ENCODE data around the gene SLC9A3.
A peak's percentile ranks its signal among the peaks of the same experiment; 100 is the strongest.

Gene SLC9A3

DNA sequence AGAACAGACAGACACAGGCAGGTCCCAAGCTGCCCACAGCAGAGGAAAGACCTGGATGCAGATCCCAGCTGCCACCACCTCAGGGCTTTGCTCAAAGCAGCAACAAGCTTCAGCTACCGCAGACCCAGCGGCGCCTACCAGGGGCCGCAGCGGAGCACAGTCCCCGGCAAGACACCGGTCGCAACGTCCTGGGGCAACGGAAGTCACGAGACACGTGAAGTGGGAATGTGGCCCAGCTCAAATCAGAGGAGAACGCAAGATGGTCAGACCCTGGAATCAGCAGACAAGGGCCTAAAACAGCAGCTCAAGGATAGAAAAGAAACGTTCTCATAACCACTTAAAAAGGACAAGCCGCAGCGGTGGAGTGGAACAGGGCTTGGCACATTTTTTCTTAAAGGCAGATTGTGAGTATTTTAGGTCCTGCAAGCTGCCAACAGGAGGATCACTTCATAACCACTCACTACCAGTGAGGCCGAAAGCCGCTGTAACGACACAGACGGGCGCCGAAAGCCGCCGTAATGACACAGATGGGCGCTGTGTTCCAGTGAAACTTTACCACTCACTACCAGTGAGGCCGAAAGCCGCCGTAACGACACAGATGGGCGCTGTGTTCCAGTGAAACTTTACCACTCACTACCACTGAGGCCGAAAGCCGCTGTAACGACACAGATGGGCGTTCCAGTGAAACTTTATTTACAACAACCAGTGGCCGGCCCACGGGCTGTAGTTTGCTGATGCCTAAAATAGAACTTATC, 21.7 kb downstream of the SLC9A3 start:
- no peak for DNase-seq

DNA sequence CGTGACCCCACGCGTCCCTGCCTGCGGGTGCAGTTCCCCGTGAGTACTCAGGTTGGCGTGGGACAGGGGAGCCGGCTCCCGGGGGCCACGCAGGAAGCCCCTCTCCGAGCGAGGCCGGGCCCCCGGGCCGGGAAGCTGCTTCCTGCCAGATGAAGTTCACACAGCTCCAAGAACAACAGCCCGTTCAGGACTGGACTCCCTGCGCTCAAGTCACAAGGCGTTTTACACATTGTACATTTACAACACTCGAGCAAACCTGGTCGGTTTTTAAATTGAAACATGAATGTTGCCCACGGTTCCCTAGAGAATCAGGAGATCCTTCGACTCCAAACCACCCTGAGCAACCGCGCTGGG, 22.4 kb downstream of the SLC9A3 start:
- DNase-seq: no peak

DNA sequence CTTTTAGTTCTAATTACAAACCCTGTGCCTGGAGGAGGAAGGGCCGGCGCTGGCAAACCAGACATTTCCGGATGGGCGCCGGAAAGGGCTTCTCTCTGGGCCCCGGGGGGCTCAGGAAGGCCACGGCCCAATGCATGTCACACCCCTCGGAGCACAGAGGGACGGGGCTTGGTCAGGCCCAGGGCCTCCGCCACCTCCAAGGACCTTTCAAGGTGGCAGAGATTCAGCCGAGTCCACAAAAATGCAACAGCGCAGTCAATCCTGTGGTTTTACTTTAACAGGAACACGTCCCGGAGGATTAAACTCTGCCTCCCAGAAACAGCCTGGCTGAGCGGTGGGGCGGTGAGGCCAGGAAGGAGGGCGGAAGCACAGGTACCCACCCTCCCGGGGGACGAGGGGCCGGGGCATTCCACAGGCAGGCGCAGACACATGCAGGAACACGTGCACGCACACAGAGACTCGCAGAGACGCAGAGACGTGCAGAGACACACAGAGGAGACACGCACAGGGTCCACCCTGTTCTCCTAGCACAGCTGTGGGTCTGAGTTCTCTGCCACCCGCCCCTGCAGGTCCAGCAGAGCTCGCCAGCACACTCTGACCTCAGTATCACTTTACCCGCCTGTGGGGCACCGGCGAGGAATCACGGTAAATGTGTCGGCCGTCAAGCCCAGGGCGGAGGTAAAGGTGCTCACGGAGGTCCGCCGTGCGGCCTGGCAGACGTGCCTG, 23.0 kb downstream of the SLC9A3 start:
- no peak for DNase-seq

DNA sequence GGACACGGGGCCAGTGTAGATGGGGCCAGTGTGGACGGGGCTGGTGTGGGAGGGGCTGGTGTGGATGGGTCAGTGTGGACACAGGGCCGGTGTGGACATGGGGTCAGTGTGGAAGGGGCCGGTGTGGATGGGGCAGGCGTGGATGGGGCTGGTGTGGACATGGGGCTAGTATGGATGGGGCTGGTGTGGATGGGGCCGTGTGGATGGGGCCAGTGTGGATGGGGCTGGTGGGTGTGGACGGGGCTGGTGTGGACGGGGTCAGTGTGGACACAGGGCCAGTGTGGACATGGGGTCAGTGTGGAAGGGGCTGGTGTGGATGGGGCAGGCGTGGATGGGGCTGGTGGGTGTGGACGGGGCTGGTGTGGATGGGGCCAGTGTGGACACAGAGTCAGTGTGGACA, 23.8 kb downstream of the SLC9A3 start:
- DNase-seq: no peak

DNA sequence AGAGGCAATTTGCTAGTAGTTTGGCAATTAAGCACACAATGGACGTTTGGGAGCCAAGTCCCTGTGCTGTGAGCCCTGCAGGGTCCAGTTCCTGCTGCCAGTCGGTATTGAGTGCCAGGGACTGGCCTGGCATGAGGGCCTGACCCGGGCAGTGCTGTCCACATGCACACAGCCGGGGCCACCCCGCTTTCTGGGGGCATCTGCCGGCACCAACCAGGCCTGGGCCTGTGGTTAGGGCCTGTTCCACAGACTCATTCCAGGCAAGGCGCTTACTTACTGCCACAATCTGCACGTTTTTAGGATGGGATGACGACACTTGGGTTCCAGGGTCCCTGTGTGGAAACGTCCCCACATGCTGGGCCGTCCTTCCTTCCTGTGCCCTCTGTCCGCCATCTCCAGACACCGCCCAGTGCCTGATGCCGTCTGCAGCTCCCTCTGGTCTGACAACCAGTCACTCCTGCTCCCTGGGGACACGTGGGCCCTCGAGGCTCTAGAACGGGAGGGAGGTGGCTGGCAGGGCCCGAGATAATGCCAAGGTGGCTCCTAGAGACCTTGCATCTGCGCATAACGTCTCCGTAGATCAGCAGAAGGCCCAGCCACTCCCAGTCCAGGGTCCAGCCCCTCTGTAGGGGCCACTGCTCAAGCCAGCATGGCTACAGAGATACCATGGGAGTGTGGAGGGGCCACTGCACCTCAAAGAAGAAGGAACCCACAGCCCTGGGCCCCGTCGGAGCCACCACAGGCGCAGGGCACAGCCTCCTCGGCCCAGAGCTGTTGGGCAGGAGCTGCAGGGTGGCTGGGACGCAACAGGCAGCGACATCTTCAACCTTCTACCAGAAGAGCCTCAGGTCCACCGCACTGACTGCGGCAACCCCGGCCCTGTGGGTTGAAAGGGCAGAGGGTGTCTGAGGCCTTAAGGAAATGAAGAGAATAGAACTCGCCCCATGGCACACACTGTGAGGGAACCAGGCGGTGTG, 24.7 kb downstream of the SLC9A3 start:
- peak; percentile 34 for DNase-seq

DNA sequence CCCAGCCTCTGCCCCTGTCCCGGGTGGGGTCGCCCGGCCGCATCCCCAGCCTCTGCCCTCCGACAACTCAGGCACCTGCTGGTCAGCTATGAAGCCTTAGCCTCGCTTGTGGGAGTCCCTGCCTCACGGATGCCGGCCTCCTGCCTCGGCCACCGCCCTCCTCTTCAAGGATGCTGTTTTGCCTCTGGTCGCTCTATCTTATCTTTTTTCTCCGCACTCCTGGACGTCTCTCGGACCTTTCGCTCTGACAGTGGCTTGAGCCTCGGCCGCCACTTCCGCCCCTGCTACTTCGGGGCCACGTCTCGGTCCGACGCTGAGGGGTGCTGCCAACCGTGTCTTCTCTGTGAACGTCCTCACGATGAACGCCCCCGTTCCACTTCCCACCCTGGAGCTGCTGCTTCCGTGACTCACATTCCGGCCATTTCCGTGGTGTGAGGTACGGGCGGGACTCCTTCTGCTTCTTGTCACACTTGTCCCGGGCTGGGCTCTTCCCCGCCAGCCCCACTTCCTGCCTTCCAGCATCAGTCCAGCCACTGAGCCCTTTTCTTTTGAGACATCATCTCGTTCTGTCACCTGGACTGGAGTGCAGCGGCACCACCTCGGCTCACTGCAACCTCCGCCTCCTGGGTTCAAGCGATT, 26.3 kb downstream of the SLC9A3 start:
- DNase-seq: no peak

DNA sequence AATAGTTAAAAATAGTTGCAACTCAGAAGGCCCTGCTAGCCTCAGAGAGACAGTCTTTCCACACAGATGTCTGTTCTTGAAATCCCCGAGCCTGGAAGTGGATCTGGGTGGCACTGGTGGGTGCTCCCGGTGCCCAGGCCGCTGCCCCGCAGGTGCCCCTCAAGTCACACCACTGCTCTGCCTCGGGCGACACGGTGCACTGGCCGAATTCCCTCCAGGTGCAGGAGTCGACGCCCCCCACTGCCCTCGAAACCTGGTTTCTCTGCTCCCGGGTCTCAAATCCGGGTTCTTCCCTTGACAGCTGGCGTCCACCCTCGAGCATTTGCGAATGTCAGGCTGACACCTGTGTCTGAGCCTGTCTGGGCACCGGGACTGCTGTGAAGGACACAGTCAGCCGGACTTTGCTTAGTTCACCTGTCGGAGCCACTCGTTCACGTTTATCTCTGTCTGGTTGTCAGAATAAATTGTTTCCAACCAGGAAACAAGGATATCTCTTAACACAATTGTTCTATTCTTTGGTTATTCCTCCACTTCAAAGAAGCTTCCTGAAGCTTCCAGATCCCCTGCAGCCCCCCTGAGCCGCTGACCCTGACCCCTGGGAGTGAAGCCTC, 27.1 kb downstream of the SLC9A3 start:
- DNase-seq: no peak

DNA sequence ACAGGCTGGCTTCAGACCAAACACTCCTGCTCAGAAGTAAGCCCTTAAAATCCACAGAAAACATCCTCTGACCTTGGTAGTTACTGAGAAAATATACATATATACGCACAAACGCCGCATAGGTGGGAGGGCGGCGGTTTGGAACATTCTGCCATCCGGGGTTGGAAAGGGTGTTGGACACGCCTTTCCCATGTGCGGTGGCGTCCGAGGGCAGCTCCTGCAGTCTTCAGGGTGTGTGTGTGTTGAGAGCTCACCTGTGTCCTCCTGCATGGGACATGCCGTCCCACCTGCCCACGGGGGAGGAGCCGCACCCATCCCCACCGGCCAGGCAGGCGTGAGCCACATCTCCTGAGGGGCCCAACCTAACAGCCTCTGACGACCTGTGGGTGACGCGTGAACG, 28.2 kb downstream of the SLC9A3 start:
- DNase-seq: no peak

DNA sequence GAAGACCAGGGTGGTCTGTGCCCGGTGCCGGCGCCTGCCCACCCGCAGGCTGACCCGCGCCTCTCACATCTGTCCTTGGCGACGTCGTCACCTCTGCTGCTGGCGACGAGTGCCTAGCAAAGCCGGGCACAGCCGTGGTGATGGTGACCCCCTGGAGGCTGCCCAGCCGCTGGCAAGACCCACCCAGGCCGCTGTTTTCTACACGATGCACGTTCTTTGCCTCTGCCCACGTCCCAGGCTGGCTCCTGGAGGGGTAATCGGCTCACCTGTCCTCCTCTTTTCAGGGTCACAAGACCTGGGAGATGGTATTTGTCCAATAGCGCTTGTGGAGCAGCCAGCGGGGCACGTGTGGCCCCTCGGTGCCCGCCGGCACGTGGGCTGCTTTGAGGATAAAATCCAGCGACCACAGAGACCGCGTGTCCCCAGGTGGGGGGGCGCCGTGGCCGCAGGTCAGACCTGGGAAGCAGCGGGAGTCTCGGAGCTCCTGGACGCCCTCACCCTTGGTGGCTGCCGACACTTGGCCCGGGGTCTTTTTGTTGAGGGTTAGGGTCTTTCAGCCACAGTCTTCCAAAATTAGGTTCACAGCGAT, 29.5 kb downstream of the SLC9A3 start:
- no peak for DNase-seq

DNA sequence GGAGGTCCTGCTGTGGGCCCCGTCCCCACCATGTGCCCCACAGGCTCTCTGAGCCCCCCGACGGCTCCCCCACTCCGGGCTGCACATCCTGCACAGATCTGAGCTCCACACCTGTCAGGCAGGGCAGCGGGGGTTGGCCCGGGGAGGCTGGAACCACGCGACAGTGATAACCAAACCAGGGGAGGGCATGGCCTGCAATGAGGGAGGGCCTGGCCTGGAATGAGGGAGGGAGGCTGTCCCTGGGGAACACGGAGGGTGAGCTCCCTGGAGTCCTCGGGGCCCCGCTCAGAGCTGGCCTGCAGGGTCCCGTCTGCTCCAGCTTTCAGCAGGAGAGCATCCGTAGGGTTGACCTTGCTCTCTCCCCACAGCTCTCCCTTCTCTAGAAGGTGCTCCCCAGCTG, 30.5 kb downstream of the SLC9A3 start:
- no peak for DNase-seq

DNA sequence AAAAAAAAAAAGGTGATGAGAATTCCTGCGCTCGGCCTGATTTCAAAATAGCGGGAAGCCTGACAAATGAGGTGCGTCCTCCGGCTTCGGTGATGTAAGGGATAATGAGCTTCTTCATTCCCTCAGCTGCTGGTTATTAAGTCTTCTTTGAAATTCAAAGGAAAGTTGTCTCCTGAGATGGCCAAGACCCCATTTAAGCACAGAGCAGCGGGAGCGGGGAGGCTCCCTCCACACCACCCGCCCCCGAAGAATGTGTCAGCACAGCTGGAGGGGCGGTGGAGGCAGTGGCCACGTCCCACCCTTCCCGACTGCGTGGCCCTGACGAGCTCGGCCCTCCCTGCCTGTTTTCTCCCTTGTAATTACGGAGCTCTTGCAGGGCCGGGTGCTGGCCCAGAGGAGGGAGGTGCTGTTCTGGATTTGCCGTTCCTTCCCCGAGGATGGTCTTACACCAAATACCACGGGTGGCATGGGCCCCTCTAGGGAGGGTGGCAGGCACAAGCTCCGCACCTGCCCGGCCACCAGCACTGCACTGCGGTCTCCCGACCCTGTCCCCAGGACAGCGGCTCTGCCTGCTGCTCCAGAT, 31.0 kb downstream of the SLC9A3 start:
- DNase-seq: no peak

DNA sequence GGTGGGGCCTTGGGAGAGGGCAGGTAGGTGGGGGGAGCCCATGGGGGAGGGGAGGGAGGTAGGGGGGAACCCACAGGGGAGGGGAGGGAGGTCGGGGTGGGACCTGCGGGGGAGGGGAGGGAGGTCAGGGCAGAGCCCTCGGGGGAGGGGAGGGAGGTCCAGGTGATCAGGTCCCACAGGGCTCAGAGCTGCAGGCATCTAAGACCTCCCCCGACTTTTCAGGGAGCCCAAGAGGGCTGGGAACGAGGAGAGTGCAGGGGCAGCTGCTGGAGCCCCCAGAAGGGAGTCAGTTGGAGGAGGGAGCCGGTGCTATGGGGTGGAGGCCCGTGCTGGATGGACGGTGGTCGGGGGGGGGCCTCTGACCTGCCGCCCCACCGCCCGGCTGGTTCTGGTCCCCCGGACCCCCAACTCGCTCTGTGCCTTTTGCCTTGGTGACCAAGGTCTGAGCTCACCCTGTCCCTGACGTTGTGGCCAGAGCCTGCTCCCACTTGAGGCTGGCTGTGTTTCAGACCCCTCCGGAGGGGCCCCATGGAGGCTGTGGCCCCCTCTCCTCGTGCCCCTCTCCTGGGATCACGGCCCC, 31.8 kb downstream of the SLC9A3 start:
- no peak for DNase-seq

DNA sequence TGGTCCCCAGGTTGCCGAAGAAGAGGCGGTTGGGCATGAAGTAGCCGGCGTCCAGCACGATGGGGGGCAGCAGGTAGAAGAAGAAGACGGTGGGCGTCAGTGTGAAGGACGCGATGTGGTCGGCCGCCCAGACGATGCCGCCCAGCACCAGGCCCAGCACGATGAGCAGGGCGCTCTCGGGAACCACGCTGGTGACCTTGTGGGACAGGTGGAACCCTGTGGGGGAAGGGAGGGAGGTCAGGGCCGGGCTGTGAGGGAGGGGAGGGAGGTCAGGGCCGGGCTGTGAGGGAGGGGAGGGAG, 32.4 kb downstream of the SLC9A3 start:
- no peak for DNase-seq

DNA sequence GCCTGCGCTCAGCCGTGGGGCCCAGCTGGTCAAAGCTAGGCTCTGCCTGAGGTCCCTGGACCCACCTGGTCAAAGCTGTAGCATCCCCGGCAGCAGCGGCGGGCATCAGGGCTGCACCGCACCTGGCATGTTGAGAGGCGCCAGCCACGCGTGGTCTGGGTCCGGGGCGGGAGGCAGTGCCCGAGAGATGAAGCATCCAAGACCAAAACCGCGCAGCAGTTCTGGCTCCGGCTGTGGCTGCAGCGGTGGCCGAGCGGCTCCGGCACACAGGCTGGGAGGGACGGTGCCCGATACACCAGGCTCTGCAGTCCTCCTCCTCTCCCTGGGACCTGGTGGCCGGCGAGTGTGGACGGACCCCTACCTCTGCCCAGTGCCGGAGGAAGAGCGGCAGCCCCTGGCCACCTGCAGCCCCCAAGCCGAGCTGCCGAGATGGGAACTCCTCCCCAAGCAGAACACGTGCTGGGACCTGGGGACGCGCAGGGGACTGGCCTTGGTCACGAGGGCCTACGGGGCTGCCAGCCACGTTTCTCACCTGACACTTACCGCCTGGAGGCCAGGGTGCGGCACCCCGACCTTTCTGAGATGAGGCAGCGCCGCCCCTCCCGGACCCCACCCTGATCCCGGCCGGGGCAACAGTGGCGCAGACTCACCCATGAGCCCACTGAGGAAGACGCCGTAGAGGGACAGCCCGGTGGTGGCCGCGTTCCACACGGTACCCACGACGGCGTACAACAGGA, 33.0 kb downstream of the SLC9A3 start:
- DNase-seq: no peak

DNA sequence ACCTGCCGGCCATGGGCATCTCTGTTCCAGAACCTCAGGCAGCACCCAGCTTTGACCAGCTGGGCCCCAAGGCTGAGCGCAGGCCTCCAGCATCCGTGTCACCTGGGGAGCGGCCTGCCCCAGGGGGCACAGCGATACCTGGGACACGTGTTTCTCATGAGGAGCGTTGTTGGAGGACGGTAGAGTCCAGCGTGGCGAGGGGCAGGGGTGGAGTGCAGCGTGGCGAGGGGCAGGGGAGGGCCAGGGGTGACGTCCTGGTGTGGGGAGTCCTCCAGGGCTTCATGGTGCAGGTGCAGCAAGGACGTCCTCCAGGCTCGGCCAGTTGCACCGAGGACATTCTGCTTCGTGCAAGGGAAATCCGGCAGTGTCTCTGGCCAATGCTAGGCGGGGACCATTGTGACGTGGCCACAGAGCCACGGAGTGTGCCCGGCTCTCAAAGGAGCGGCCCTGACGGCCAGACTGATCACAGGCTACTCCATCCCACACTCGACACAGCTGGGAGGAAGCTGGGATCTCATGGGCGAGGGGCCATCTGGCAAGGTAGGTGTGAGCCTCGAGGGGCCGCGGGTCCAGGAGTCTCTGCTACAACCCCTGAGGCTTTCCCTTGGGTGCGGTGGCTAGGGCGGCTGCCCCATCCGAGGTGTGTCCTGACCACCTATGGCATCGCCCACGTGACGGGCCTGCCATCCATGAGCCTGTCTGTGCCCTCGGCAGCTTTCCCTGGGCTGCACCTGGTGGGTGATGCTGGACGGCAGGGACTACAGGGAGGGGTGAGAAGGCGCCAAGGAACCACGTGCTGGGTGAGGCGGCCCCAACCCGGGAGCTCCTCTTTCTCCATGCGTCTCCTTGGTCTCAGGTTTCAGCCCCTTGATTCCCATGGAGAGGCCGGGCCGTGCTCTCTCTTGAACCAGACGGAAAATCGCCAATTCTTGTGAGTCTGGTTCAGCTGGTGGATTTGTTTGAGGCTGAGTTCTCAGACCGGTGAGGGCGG, 33.8 kb downstream of the SLC9A3 start:
- no peak for DNase-seq

DNA sequence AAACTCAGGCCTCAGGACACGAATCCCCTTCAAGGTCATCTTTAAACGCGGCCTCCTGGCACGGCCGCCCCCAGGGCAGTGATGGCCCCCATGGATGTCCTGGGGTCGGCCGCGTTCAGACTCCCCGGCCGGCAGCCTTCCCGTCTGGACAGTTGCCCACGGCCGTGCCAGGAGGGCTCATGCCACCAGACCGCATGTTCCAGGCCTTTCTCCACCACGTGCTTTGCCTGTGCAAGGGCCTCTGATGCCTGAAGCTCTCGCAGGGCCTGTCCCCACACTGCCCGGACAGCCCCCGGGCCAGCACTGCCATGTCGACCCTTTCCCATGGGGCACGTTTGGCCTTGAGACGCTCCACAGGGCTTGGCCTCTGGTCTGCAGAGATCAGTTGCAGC, 34.6 kb downstream of the SLC9A3 start:
- no peak for DNase-seq

DNA sequence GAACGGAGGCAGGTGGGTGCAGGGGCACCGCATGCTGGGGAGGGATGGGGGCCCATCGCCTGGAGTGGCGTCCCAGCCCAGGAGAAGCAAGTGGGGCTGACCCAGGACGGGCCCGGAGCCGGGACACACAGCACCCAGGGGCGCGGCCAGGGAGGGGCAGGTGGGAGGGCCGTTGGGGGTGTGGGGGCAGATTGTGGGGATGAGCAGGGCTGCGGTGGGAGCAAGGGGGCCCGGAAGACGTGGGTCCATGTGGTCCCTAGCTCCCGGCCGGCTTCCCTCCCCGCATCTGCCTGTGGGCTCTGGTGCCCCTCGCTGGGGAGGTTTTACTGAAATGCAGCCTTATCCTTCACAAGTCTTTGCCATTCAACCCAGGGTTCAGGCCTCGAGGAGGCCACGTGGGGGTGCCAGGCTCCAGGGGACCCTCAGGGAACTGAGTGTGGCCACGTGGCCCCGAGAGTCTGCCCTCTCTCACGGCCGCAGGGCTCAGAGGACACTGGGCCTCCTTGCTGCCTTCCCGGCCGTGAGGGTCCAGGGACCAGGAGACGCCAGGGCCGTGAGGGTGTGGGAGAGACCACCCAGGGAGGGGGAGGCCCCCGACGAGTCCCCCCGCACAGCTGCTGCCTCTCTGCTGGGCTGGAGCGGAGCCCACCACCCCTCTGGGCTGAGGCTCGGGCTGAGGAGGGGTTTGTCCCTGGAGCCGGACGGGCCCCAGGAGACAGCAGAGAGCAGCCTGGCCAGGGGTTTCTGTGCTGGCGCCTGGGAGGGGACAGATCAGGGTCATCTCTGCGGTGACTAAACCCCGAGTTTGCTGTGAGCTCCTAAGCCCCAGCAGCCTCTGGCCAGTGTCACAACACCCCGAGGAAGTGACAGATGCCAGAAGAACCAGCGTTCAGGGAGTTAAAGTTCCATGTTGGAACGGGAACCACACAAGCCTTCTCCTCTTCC, 35.2 kb downstream of the SLC9A3 start:
- DNase-seq: no peak

DNA sequence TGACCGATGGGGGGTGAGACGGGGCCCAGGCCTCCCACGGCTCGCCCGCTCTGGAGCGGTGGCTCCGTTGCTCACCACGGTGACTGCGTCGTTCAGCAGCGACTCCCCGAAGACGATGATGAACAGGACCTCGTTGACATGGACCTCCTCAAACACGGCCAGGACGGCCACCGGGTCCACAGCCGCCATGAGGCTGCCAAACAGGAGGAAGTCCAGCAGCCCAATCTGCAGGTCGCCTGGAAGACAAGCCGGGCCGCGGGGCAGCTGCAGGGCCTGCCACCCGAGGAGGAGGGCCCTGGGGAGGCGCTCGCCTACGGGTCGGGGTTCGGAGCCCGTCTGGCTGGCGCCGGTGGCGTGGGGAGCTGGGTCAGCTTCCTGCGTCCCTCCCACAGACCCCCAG, 36.0 kb downstream of the SLC9A3 start:
- DNase-seq: no peak
